CMK (cell line): ENCODE measurements around the gene LIN9.
"Not testable (repeated sequence)": the region's sequence is repeated elsewhere in the genome, so short reads cannot be mapped to it uniquely, and the experiment has no call there.

ENCODE experiments used
- DNase-seq: peaks from one replicate; pipeline ENCODE4 v3.0.0-alpha.2; 2010; ENCODE audit warnings: low read depth

The LIN9 gene

GRCh38 chr1:226308723-226309397 lies at the start of gene LIN9:
TSS of gene LIN9 (minus strand) at chr1:226309164. CDS start at chr1:226309139, 25 bp downstream.
- peak; percentile 88 for DNase-seq

- no peak for DNase-seq
Observed at GRCh38 chr1:226357416-226357815, 48.5 kb upstream of the LIN9 start.

- no peak for DNase-seq
Observed at GRCh38 chr1:226355669-226356551, 46.9 kb upstream of the LIN9 start.

GRCh38 chr1:226355016-226355415 lies 46.1 kb upstream of the LIN9 start:
- DNase-seq: no peak

GRCh38 chr1:226353698-226354525 lies 44.9 kb upstream of the LIN9 start:
- no peak for DNase-seq

GRCh38 chr1:226351709-226352108 lies 42.7 kb upstream of the LIN9 start:
- DNase-seq: no peak

- no peak for DNase-seq
Observed at GRCh38 chr1:226350519-226350865, 41.5 kb upstream of the LIN9 start.

- peak; percentile 87 for DNase-seq
Observed at GRCh38 chr1:226349801-226350518, 41.0 kb upstream of the LIN9 start.

GRCh38 chr1:226349081-226349480 lies 40.1 kb upstream of the LIN9 start:
- no peak for DNase-seq

GRCh38 chr1:226344441-226345259 lies 35.7 kb upstream of the LIN9 start:
- DNase-seq: no peak

- no peak for DNase-seq
Observed at GRCh38 chr1:226342656-226343055, 33.7 kb upstream of the LIN9 start.

GRCh38 chr1:226340111-226340510 lies 31.1 kb upstream of the LIN9 start:
- not testable (repeated sequence) for DNase-seq

GRCh38 chr1:226337276-226337875 lies 28.4 kb upstream of the LIN9 start:
- no peak for DNase-seq

- no peak for DNase-seq
Observed at GRCh38 chr1:226335661-226336060, 26.7 kb upstream of the LIN9 start.

- no peak for DNase-seq
Observed at GRCh38 chr1:226332947-226333346, 24.0 kb upstream of the LIN9 start.

- DNase-seq: no peak
Observed at GRCh38 chr1:226329237-226329636, 20.3 kb upstream of the LIN9 start.

- DNase-seq: no peak
Observed at GRCh38 chr1:226327761-226328162, 18.8 kb upstream of the LIN9 start.

GRCh38 chr1:226325178-226325577 lies 16.2 kb upstream of the LIN9 start:
- no peak for DNase-seq

- no peak for DNase-seq
Observed at GRCh38 chr1:226324479-226324878, 15.5 kb upstream of the LIN9 start.

GRCh38 chr1:226322986-226323385 lies 14.0 kb upstream of the LIN9 start:
- DNase-seq: no peak

- DNase-seq: no peak
Observed at GRCh38 chr1:226320930-226321329, 12.0 kb upstream of the LIN9 start.
